H1 (cell line): ENCODE measurements around the gene MEA1. TPM values are rescaled to one million over a fixed set of nuclear protein-coding genes. Genes with fewer than 3 reads are reported as not detected.

Experiments used
- BRCA1 ChIP-seq: IDR thresholded peaks from 2 replicates; pipeline ENCODE4 v1.6.1; 2012; ENCODE audit warnings: low read depth, low read length, improper control_type of control experiment
- CBX8 ChIP-seq: fragments of 300-800, 300-1000 bp; sonication (generic); IDR thresholded peaks from 2 replicates; pipeline ENCODE4 v1.7.1; 2016; ENCODE audit warnings: low read depth, low read length, borderline replicate concordance
- CHD2 ChIP-seq: IDR thresholded peaks from 2 replicates; pipeline ENCODE4 v1.6.1; 2012; ENCODE audit warnings: low read length, improper control_type of control experiment
- CTBP2 ChIP-seq: IDR thresholded peaks from 2 replicates; pipeline ENCODE4 v1.7.0; 2011; ENCODE audit warnings: borderline replicate concordance, mild to moderate bottlenecking, moderate library complexity, mixed read lengths, low read length; ENCODE audit not compliant: insufficient read depth, insufficient read length
- CTCF ChIP-seq, 3 experiments: IDR thresholded peaks; 1 replicate in 2 of 3; 2 replicates in 1 of 3; pipeline versions ENCODE4 v1.5.1 to v1.6.1; 2011; ENCODE audit warnings: low read length in 3 of 3, mild to moderate bottlenecking in 3 of 3, inconsistent platforms in 2 of 3, low read depth in 1 of 3, moderate library complexity in 1 of 3; ENCODE audit not compliant: insufficient read depth in 1 of 3; ENCODE audit errors: control extremely low read depth in 1 of 3
- E2F6 ChIP-seq: IDR thresholded peaks from 2 replicates; pipeline ENCODE4 v1.6.1; 2012; ENCODE audit warnings: inconsistent platforms
- EGR1 ChIP-seq: IDR thresholded peaks from 2 replicates; pipeline ENCODE4 v1.6.1; 2011; ENCODE audit warnings: low read depth, low read length, borderline replicate concordance
- GTF2F1 ChIP-seq: IDR thresholded peaks from 2 replicates; pipeline ENCODE4 v1.6.1; 2012; ENCODE audit warnings: low read depth, low read length, improper control_type of control experiment, borderline replicate concordance
- HDAC6 ChIP-seq: IDR thresholded peaks from one replicate; pipeline ENCODE4 v1.7.1; 2012; ENCODE audit warnings: low read depth, mild to moderate bottlenecking, inconsistent platforms, low read length, moderate library complexity
- KDM1A ChIP-seq: fragments of 200-600, 300-600 bp; sonication (generic); IDR thresholded peaks from 2 replicates; pipeline ENCODE4 v1.7.1; 2016; ENCODE audit warnings: mild to moderate bottlenecking, low read length, borderline replicate concordance
- POLR2A ChIP-seq, 2 experiments: IDR thresholded peaks; 1 replicate in 1 of 2; 2 replicates in 1 of 2; pipeline ENCODE4 v1.6.1; 2011; ENCODE audit warnings: low read depth in 2 of 2, low read length in 2 of 2, mild to moderate bottlenecking in 2 of 2; ENCODE audit errors: control extremely low read depth in 1 of 2
- RFX5 ChIP-seq: IDR thresholded peaks from 2 replicates; pipeline ENCODE4 v1.6.1; 2011; ENCODE audit warnings: low read depth, low read length, improper control_type of control experiment, borderline replicate concordance
- SIN3A ChIP-seq, 2 experiments: IDR thresholded peaks in 1 of 2; conservative IDR thresholded peaks in 1 of 2; 2 replicates each; pipeline ENCODE4 v1.6.1; 2011 to 2012; ENCODE audit warnings: low read length in 2 of 2, improper control_type of control experiment in 1 of 2, low read depth in 1 of 2, mild to moderate bottlenecking in 1 of 2
- SIRT6 ChIP-seq: IDR thresholded peaks from one replicate; pipeline ENCODE4 v1.7.1; 2012; ENCODE audit warnings: low read length, inconsistent platforms
- SIX5 ChIP-seq: IDR thresholded peaks from 2 replicates; pipeline ENCODE4 v1.6.1; 2011; ENCODE audit warnings: mild to moderate bottlenecking, low read depth, low read length
- SRF ChIP-seq: IDR thresholded peaks from 2 replicates; pipeline ENCODE4 v1.6.1; 2011; ENCODE audit warnings: mild to moderate bottlenecking, low read depth, low read length, moderate library complexity
- SUZ12 ChIP-seq: fragments of 200-600 bp; sonication (generic); IDR thresholded peaks from 2 replicates; pipeline ENCODE4 v1.6.1; 2012; ENCODE audit warnings: mild to moderate bottlenecking, inconsistent platforms, low read length, moderate library complexity, mixed read lengths
- TCF12 ChIP-seq: IDR thresholded peaks from 2 replicates; pipeline ENCODE4 v1.6.1; 2011; ENCODE audit warnings: low read depth, mild to moderate bottlenecking, low read length
- USF2 ChIP-seq: IDR thresholded peaks from 2 replicates; pipeline ENCODE4 v1.6.1; 2011; ENCODE audit warnings: low read length, improper control_type of control experiment
- ZNF274 ChIP-seq: IDR thresholded peaks from 2 replicates; pipeline ENCODE4 v1.7.0; 2012; ENCODE audit warnings: low read length, borderline replicate concordance; ENCODE audit errors: extremely low read depth
- polyA plus RNA-seq, 7 experiments: library from polyadenylated mRNA; depleted of rRNA in 3 of 7; stranded (reverse) in 5 of 7; unstranded in 2 of 7; fragments of >200 nt in 5 of 7; fragments of 200-250 nt in 2 of 7; gene quantifications; 1 replicate in 5 of 7; 2 replicates in 1 of 7; 4 replicates in 1 of 7; pipeline versions ENCODE4 v1.2.1 to v1.2.3, GENCODE V29; 2011 to 2013; ENCODE audit warnings: missing spikeins in 2 of 7, mixed read lengths in 2 of 7
- total RNA-seq: library from RNA; stranded (reverse); fragmentation: NEBNext Ultra II Directional; extraction: Animal tissue kit (Norgen Biotek cat#: 25700); gene quantifications from 2 replicates; pipeline ENCODE4 v1.2.1, GENCODE V29; 2021

Gene MEA1
- total and polyA plus RNA-seq, 2 of the 8 experiments (the other 6 are each of a cell fraction or from before 2014, with no cell fraction given), result 94.2 to 96.4 TPM

GRCh38 chr6:43013843-43014433 is at the start of gene MEA1, which contains the start of gene KLHDC3 (continued):
- TF ChIP-seq BRCA1, result no peak; the same call in 1 of the 2 replicates
- TF ChIP-seq SRF, result peak; percentile 33; the same call in 1 of the 2 replicates
- TF ChIP-seq CBX8, result no peak
- no peak for TF ChIP-seq E2F6
- TF ChIP-seq CTBP2, result no peak
- TF ChIP-seq SUZ12, result no peak
- peak; percentile 77 for TF ChIP-seq KDM1A
- no peak for TF ChIP-seq SIRT6
- no peak for TF ChIP-seq GTF2F1
- TF ChIP-seq CHD2, result no peak; the same call in 1 of the 2 replicates
- no peak for TF ChIP-seq CTCF (IDR thresholded peaks at IDR 0.05; ENCODE audit: control extremely low read depth in 1 of 3, insufficient read depth in 1 of 3, low read depth in 1 of 3, low read length in 3 of 3)
- peak; percentile 84 to 98 for TF ChIP-seq SIN3A (conservative IDR thresholded peaks at IDR 0.05 in 1 of 2, IDR thresholded peaks at IDR 0.05 in 1 of 2; ENCODE audit: low read depth in 1 of 2, low read length in 2 of 2)
- TF ChIP-seq HDAC6, result no peak
- TF ChIP-seq ZNF274, result no peak
- peak; percentile 79 for TF ChIP-seq EGR1
- TF ChIP-seq POLR2A (IDR thresholded peaks at IDR 0.05; ENCODE audit: control extremely low read depth in 1 of 2, low read depth in 2 of 2, low read length in 2 of 2), result no peak
- peak; percentile 62; the same call in 1 of the 2 replicates for TF ChIP-seq USF2
- TF ChIP-seq RFX5, result no peak
- TF ChIP-seq SIX5, result peak; percentile 80
- TF ChIP-seq TCF12, result 0 out of 2 replicates have a peak, but pooled peaks have one; percentile 42
